Calu3 (cell line): ENCODE results near the gene FHIP1A. TPM values are rescaled to one million over a fixed set of nuclear protein-coding genes. Genes with fewer than 3 reads are reported as not detected.

Source experiments
- BruUV-seq: library from RNA; stranded (reverse); fragments of 400-500 nt; replicated peaks from 2 replicates; lab custom pipeline; 2021; lab: Mats Ljungman, UMichigan
- CTCF ChIA-PET: fragments of 300-600 bp; sonication (Branson Sonifier 250); formaldehyde crosslinking; loops from one replicate; lab custom pipeline; 2022; ENCODE audit warnings: antibody characterized with exemption; lab: Charles Lee
- DNase-seq: peaks from one replicate; pipeline ENCODE4 v3.0.0; 2022
- H3K27ac Mint-ChIP-seq: one replicate; pipeline ENCODE4 v1.8.0; 2022; ENCODE audit warnings: mixed read lengths; ENCODE audit not compliant: unreplicated experiment
- H3K27me3 Mint-ChIP-seq: one replicate; pipeline ENCODE4 v1.8.0; 2022; ENCODE audit warnings: mixed read lengths; ENCODE audit not compliant: unreplicated experiment
- H3K36me3 Mint-ChIP-seq: one replicate; pipeline ENCODE4 v1.8.0; 2022; ENCODE audit warnings: mild to moderate bottlenecking, moderate library complexity, mixed read lengths; ENCODE audit not compliant: insufficient read depth, unreplicated experiment
- H3K4me1 Mint-ChIP-seq: one replicate; pipeline ENCODE4 v1.8.0; 2022; ENCODE audit warnings: mild to moderate bottlenecking, low read depth, mixed read lengths; ENCODE audit not compliant: unreplicated experiment
- H3K4me3 Mint-ChIP-seq: one replicate; pipeline ENCODE4 v1.8.0; 2022; ENCODE audit warnings: mild to moderate bottlenecking, low read depth, moderate library complexity, mixed read lengths; ENCODE audit not compliant: unreplicated experiment
- H3K9me3 Mint-ChIP-seq: one replicate; pipeline ENCODE4 v1.8.0; 2022; ENCODE audit warnings: low read depth, mixed read lengths; ENCODE audit not compliant: unreplicated experiment
- CTCF ChIP-seq: fragments of 200-600 bp; IDR thresholded peaks from one replicate; pipeline ENCODE4 v1.8.0; 2022; ENCODE audit warnings: antibody characterized with exemption; ENCODE audit not compliant: unreplicated experiment
- intact Hi-C: fragments of 100-400 bp; cut with micrococcal nuclease; formaldehyde crosslinking; loops from one replicate; pipeline ENCODE4 v1.10.0; 2022; ENCODE audit not compliant: unreplicated experiment
- total RNA-seq: library from RNA; stranded (reverse); gene quantifications from 2 replicates; pipeline ENCODE4 v1.2.3, GENCODE V29; 2022

The FHIP1A gene
- total RNA-seq, 1 experiment from 2014 or later, result 25.9 TPM

- no peak for TF ChIP-seq CTCF
- Mint-ChIP-seq H3K36me3 (no peaks in the 10 kb centered on the region), H3K4me1 (peaks cover 47% of the 10 kb centered on the region), H3K4me3 (no peak overlapping the region), H3K9me3 (no peaks in the 10 kb centered on the region), H3K27ac (peak overlapping the region; percentile 20), H3K27me3 (no peaks in the 10 kb centered on the region)
- no TSS peak for BruUV-seq
- intact Hi-C loops, result no loop called here
- CTCF ChIA-PET, result interaction anchor here (0.6 kb wide), 1 partner anchor 1147 kb away, joined by 3 read pairs; no protein-coding TSS in a partner anchor
- DNase-seq, result no peak
Observed at GRCh38 chr4:151431728-151432127, 22.8 kb downstream of the FHIP1A start.

DNA sequence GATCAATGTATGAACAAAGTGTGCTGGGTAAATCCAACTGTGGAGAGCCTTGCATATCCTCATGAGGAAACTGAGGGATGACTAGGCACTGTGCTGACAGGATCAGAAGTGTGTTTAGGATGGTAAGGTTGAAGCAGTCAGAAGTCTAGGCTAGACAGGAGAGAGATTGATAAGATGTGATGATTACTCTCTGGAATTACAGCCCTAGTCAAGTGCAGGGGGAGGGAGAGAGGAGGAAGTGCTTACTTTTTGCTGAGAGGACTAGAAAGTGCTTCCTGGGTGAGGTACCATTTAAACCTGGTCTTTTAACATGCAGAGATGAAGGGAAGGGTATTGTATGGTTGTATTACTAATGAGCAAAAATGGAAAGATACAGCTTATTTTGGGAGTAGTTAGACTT, 23.7 kb downstream of the FHIP1A start:
- intact Hi-C loops, result no loop called here
- CTCF ChIA-PET, result no interaction called here
- H3K9me3 Mint-ChIP-seq, result no peaks in the 10 kb centered on the region

GRCh38 chr4:151434183-151434860, 25.3 kb downstream of the FHIP1A start:
- Mint-ChIP-seq H3K27ac (no peak overlapping the region), H3K36me3 (no peaks in the 10 kb centered on the region), H3K4me3 (no peak overlapping the region), H3K4me1 (peaks cover 36% of the 10 kb centered on the region), H3K27me3 (no peaks in the 10 kb centered on the region), H3K9me3 (no peaks in the 10 kb centered on the region)
- intact Hi-C loops, result no loop called here
- CTCF ChIA-PET, result no interaction called here
- no TSS peak for BruUV-seq
- no peak for DNase-seq
- TF ChIP-seq CTCF, result no peak

More for the DNA sequence above, 23.7 kb downstream of the FHIP1A start:
- Mint-ChIP-seq H3K27ac (no peak overlapping the region), H3K27me3 (no peaks in the 10 kb centered on the region), H3K4me3 (no peak overlapping the region), H3K4me1 (peaks cover 47% of the 10 kb centered on the region), H3K36me3 (no peaks in the 10 kb centered on the region)
- BruUV-seq, result no TSS peak
- DNase-seq, result no peak
- TF ChIP-seq CTCF, result no peak

DNA sequence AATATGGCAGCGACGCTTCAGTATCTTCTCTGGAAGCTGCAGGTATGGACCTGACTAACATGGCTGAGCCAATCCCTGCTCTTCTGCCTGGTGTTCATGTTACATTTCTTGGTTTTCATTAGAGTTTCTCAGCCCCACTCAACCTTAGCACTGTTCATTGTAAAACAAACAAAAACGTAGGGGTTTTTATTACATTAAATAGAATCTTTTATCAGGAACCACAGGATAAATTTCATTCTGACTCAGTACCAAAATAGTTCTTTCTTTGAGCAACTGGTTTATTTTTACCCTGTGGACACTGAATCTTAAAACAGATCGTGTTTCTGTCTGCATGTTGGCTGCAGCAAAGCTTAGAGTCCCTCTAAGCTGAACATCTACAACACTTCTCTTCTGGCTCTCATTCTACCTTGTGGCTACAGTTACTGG, 27.1 kb downstream of the FHIP1A start:
- Mint-ChIP-seq H3K27me3 (no peaks in the 10 kb centered on the region), H3K4me3 (no peak overlapping the region), H3K4me1 (peaks cover 34% of the 10 kb centered on the region), H3K27ac (no peak overlapping the region), H3K36me3 (no peaks in the 10 kb centered on the region), H3K9me3 (no peaks in the 10 kb centered on the region)
- intact Hi-C loops, result no loop called here
- CTCF ChIA-PET, result no interaction called here
- DNase-seq, result no peak
- no peak for TF ChIP-seq CTCF
- no TSS peak for BruUV-seq
